ENCODE data around the gene PDE3A. TPM values are rescaled to one million over a fixed set of nuclear protein-coding genes. Genes with fewer than 3 reads are reported as not detected.
A peak's percentile ranks its signal among the peaks of the same experiment; 100 is the strongest.

PDE3A gene
- total and polyA plus RNA-seq, 2 donors, result 1.1 to 2.2 TPM

- 97% methylated on average over 4 of the region's 4 CpGs for WGBS
- DNase-seq (ENCODE audit: low read depth in 6 of 9, low spot score in 9 of 9), result no peak
Observed at GRCh38 chr12:20351406-20351805, 16.9 kb upstream of the PDE3A start.

GRCh38 chr12:20356048-20356447 lies 12.3 kb upstream of the PDE3A start:
- Histone ChIP-seq H3K4me1 (ENCODE audit: control insufficient read depth in 2 of 2, insufficient read depth in 2 of 2, low read length in 2 of 2) (no peaks in the 10 kb centered on the region), H3K9me3 (ENCODE audit: control insufficient read depth in 2 of 2, insufficient read depth in 1 of 2, low read length in 1 of 2) (no peaks in the 10 kb centered on the region), H3K36me3 (ENCODE audit: control insufficient read depth in 2 of 2, insufficient read depth in 2 of 2, low read length in 1 of 2) (no peaks in the 10 kb centered on the region), H3K27ac (ENCODE audit: low read depth in 1 of 2, low read length in 1 of 2) (no peak overlapping the region), H3K4me3 (ENCODE audit: low read length in 2 of 2) (no peak overlapping the region), H3K27me3 (ENCODE audit: control insufficient read depth in 2 of 2, insufficient read depth in 1 of 2, low read length in 1 of 2) (no peaks in the 10 kb centered on the region)
- no peak for DNase-seq (ENCODE audit: low read depth in 6 of 9, low spot score in 9 of 9)
- 86% methylated on average over 2 of the region's 2 CpGs for WGBS

More at GRCh38 chr12:20351406-20351805, 16.9 kb upstream of the PDE3A start:
- Histone ChIP-seq H3K27ac (ENCODE audit: low read depth in 1 of 2, low read length in 1 of 2) (no peak overlapping the region), H3K27me3 (ENCODE audit: control insufficient read depth in 2 of 2, insufficient read depth in 1 of 2, low read length in 1 of 2) (no peaks in the 10 kb centered on the region), H3K4me1 (ENCODE audit: control insufficient read depth in 2 of 2, insufficient read depth in 2 of 2, low read length in 2 of 2) (no peaks in the 10 kb centered on the region), H3K36me3 (ENCODE audit: control insufficient read depth in 2 of 2, insufficient read depth in 2 of 2, low read length in 1 of 2) (no peaks in the 10 kb centered on the region), H3K9me3 (ENCODE audit: control insufficient read depth in 2 of 2, insufficient read depth in 1 of 2, low read length in 1 of 2) (no peaks in the 10 kb centered on the region), H3K4me3 (ENCODE audit: low read length in 2 of 2) (no peak overlapping the region)

GRCh38 chr12:20360407-20360806 lies 7.9 kb upstream of the PDE3A start:
- Histone ChIP-seq H3K27ac (ENCODE audit: low read depth in 1 of 2, low read length in 1 of 2) (no peak overlapping the region), H3K9me3 (ENCODE audit: control insufficient read depth in 2 of 2, insufficient read depth in 1 of 2, low read length in 1 of 2) (no peaks in the 10 kb centered on the region), H3K36me3 (ENCODE audit: control insufficient read depth in 2 of 2, insufficient read depth in 2 of 2, low read length in 1 of 2) (no peaks in the 10 kb centered on the region), H3K4me3 (ENCODE audit: low read length in 2 of 2) (no peak overlapping the region), H3K4me1 (ENCODE audit: control insufficient read depth in 2 of 2, insufficient read depth in 2 of 2, low read length in 2 of 2) (no peaks in the 10 kb centered on the region), H3K27me3 (ENCODE audit: control insufficient read depth in 2 of 2, insufficient read depth in 1 of 2, low read length in 1 of 2) (no peaks in the 10 kb centered on the region)
- WGBS, result 97% methylated on average over 3 of the region's 3 CpGs
- DNase-seq (ENCODE audit: low read depth in 6 of 9, low spot score in 9 of 9), result no peak

- no peak overlapping the region for H3K4me3 ChIP-seq (ENCODE audit: low read length in 2 of 2)
- DNase-seq (ENCODE audit: low read depth in 6 of 9, low spot score in 9 of 9), result no peak
- H3K27ac ChIP-seq (ENCODE audit: low read depth in 1 of 2, low read length in 1 of 2), result no peak overlapping the region
- no peaks in the 10 kb centered on the region for H3K9me3 ChIP-seq (ENCODE audit: control insufficient read depth in 2 of 2, insufficient read depth in 1 of 2, low read length in 1 of 2)
- no peaks in the 10 kb centered on the region for H3K36me3 ChIP-seq (ENCODE audit: control insufficient read depth in 2 of 2, insufficient read depth in 2 of 2, low read length in 1 of 2)
- no peaks in the 10 kb centered on the region for H3K4me1 ChIP-seq (ENCODE audit: control insufficient read depth in 2 of 2, insufficient read depth in 2 of 2, low read length in 2 of 2)
- 97% methylated on average over 3 of the region's 3 CpGs for WGBS
- no peaks in the 10 kb centered on the region for H3K27me3 ChIP-seq (ENCODE audit: control insufficient read depth in 2 of 2, insufficient read depth in 1 of 2, low read length in 1 of 2)
Observed at GRCh38 chr12:20361416-20361815, 6.9 kb upstream of the PDE3A start.

GRCh38 chr12:20364501-20364900 lies 3.8 kb upstream of the PDE3A start:
- H3K27ac ChIP-seq (ENCODE audit: low read depth in 1 of 2, low read length in 1 of 2), result no peak overlapping the region
- H3K9me3 ChIP-seq (ENCODE audit: control insufficient read depth in 2 of 2, insufficient read depth in 1 of 2, low read length in 1 of 2), result no peaks in the 10 kb centered on the region
- DNase-seq (ENCODE audit: low read depth in 6 of 9, low spot score in 9 of 9), result no peak
- H3K4me1 ChIP-seq (ENCODE audit: control insufficient read depth in 2 of 2, insufficient read depth in 2 of 2, low read length in 2 of 2), result peaks cover 0 to 5% of the 10 kb centered on the region in 2 donors
- WGBS, result 92% methylated on average over 4 of the region's 4 CpGs
- H3K4me3 ChIP-seq (ENCODE audit: low read length in 2 of 2), result no peak overlapping the region
- H3K27me3 ChIP-seq (ENCODE audit: control insufficient read depth in 2 of 2, insufficient read depth in 1 of 2, low read length in 1 of 2), result peaks cover 21 to 26% of the 10 kb centered on the region in 2 donors
- no peaks in the 10 kb centered on the region for H3K36me3 ChIP-seq (ENCODE audit: control insufficient read depth in 2 of 2, insufficient read depth in 2 of 2, low read length in 1 of 2)

- Histone ChIP-seq H3K27ac (ENCODE audit: low read depth in 1 of 2, low read length in 1 of 2) (no peak overlapping the region), H3K4me3 (ENCODE audit: low read length in 2 of 2) (no peak overlapping the region), H3K27me3 (ENCODE audit: control insufficient read depth in 2 of 2, insufficient read depth in 1 of 2, low read length in 1 of 2) (peaks cover 29 to 45% of the 10 kb centered on the region in 2 donors), H3K36me3 (ENCODE audit: control insufficient read depth in 2 of 2, insufficient read depth in 2 of 2, low read length in 1 of 2) (no peaks in the 10 kb centered on the region), H3K4me1 (ENCODE audit: control insufficient read depth in 2 of 2, insufficient read depth in 2 of 2, low read length in 2 of 2) (peaks cover 0 to 11% of the 10 kb centered on the region in 2 donors), H3K9me3 (ENCODE audit: control insufficient read depth in 2 of 2, insufficient read depth in 1 of 2, low read length in 1 of 2) (no peaks in the 10 kb centered on the region)
- 92% methylated on average over 2 of the region's 2 CpGs for WGBS
- DNase-seq (ENCODE audit: low read depth in 6 of 9, low spot score in 9 of 9), result no peak
Observed at GRCh38 chr12:20366776-20367409, 1.4 kb upstream of the PDE3A start.

GRCh38 chr12:20367583-20368113 lies 689 bp upstream of the PDE3A start:
- Histone ChIP-seq H3K27me3 (ENCODE audit: control insufficient read depth in 2 of 2, insufficient read depth in 1 of 2, low read length in 1 of 2) (peaks cover 32 to 45% of the 10 kb centered on the region in 2 donors), H3K27ac (ENCODE audit: low read depth in 1 of 2, low read length in 1 of 2) (no peak overlapping the region), H3K4me3 (ENCODE audit: low read length in 2 of 2) (peak overlapping the region; percentile 35 to 46), H3K36me3 (ENCODE audit: control insufficient read depth in 2 of 2, insufficient read depth in 2 of 2, low read length in 1 of 2) (no peaks in the 10 kb centered on the region), H3K9me3 (ENCODE audit: control insufficient read depth in 2 of 2, insufficient read depth in 1 of 2, low read length in 1 of 2) (no peaks in the 10 kb centered on the region), H3K4me1 (ENCODE audit: control insufficient read depth in 2 of 2, insufficient read depth in 2 of 2, low read length in 2 of 2) (peaks cover 0 to 11% of the 10 kb centered on the region in 2 donors)
- WGBS, result 38% methylated on average over 3 of the region's 3 CpGs
- DNase-seq (ENCODE audit: low read depth in 6 of 9, low spot score in 9 of 9), result no peak

- H3K4me3 ChIP-seq (ENCODE audit: low read length in 2 of 2), result peak overlapping the region; percentile 35 to 46
- H3K27ac ChIP-seq (ENCODE audit: low read depth in 1 of 2, low read length in 1 of 2), result peak overlapping the region; percentile 13 to 58
- no peaks in the 10 kb centered on the region for H3K9me3 ChIP-seq (ENCODE audit: control insufficient read depth in 2 of 2, insufficient read depth in 1 of 2, low read length in 1 of 2)
- peaks cover 32 to 47% of the 10 kb centered on the region in 2 donors for H3K27me3 ChIP-seq (ENCODE audit: control insufficient read depth in 2 of 2, insufficient read depth in 1 of 2, low read length in 1 of 2)
- 1% methylated on average over 50 of the region's 50 CpGs for WGBS
- H3K36me3 ChIP-seq (ENCODE audit: control insufficient read depth in 2 of 2, insufficient read depth in 2 of 2, low read length in 1 of 2), result no peaks in the 10 kb centered on the region
- H3K4me1 ChIP-seq (ENCODE audit: control insufficient read depth in 2 of 2, insufficient read depth in 2 of 2, low read length in 2 of 2), result peaks cover 0 to 11% of the 10 kb centered on the region in 2 donors
- DNase-seq (ENCODE audit: low read depth in 6 of 9, low spot score in 9 of 9), result peak in 3 of 9 donors; percentile 2 to 40 (median 16)
Observed at GRCh38 chr12:20368651-20369304, 441 bp downstream of the PDE3A start.

- Histone ChIP-seq H3K4me1 (ENCODE audit: control insufficient read depth in 2 of 2, insufficient read depth in 2 of 2, low read length in 2 of 2) (peaks cover 0 to 11% of the 10 kb centered on the region in 2 donors), H3K36me3 (ENCODE audit: control insufficient read depth in 2 of 2, insufficient read depth in 2 of 2, low read length in 1 of 2) (no peaks in the 10 kb centered on the region), H3K4me3 (ENCODE audit: low read length in 2 of 2) (peak overlapping the region; percentile 35 to 46), H3K27ac (ENCODE audit: low read depth in 1 of 2, low read length in 1 of 2) (peak overlapping the region; percentile 34 to 42), H3K27me3 (ENCODE audit: control insufficient read depth in 2 of 2, insufficient read depth in 1 of 2, low read length in 1 of 2) (peaks cover 32 to 47% of the 10 kb centered on the region in 2 donors), H3K9me3 (ENCODE audit: control insufficient read depth in 2 of 2, insufficient read depth in 1 of 2, low read length in 1 of 2) (no peaks in the 10 kb centered on the region)
- WGBS, result under 1% methylated on average over 63 of the region's 63 CpGs
- DNase-seq (ENCODE audit: low read depth in 6 of 9, low spot score in 9 of 9), result peak in 3 of 9 donors; percentile 11 to 42 (median 14)
Observed at GRCh38 chr12:20369305-20370013, 1.1 kb downstream of the PDE3A start.

All from thymus (tissue), 11 donors.